Thoracic aorta (tissue), 2 donors: ENCODE measurements around the gene ACSF2. TPM values are rescaled to one million over a fixed set of nuclear protein-coding genes. Genes with fewer than 3 reads are reported as not detected.

Source experiments
- ATAC-seq: fragments of 150-250 bp; one replicate; pipeline ENCODE4 v1.8.0; 2017; ENCODE audit warnings: low read depth; ENCODE audit not compliant: insufficient number of reproducible peaks, low FRiP score
- DNase-seq: peaks from one replicate; pipeline ENCODE4 v3.0.0-alpha.2; 2020; ENCODE audit warnings: low spot score
- H3K27ac ChIP-seq, 2 donors: fragments of 200-600 bp; sonication (generic); 1 replicate in 1 of 2; 2 replicates in 1 of 2; pipeline ENCODE4 v1.5.1; 2016; ENCODE audit warnings: mild to moderate bottlenecking in 2 of 2, moderate library complexity in 2 of 2
- H3K27me3 ChIP-seq: fragments of 200-600 bp; sonication (generic); replicated peaks from 2 replicates; pipeline ENCODE4 v1.6.0; 2016; ENCODE audit warnings: mild to moderate bottlenecking; ENCODE audit not compliant: insufficient read depth
- H3K36me3 ChIP-seq: fragments of 200-600 bp; sonication (generic); one replicate; pipeline ENCODE4 v1.5.1; 2016
- H3K4me1 ChIP-seq, 2 donors: fragments of 200-600 bp; sonication (generic); 1 replicate in 1 of 2; 2 replicates in 1 of 2; pipeline versions ENCODE4 v1.5.1 to v1.6.0; 2016; ENCODE audit warnings: low read depth in 2 of 2, mild to moderate bottlenecking in 1 of 2; ENCODE audit not compliant: control insufficient read depth in 1 of 2
- H3K4me3 ChIP-seq: fragments of 200-600 bp; sonication (generic); 2 replicates; pipeline ENCODE4 v1.5.1; 2016; ENCODE audit warnings: mild to moderate bottlenecking
- H3K9me3 ChIP-seq: fragments of 200-600 bp; sonication (generic); 2 replicates; pipeline ENCODE4 v1.5.1; 2016
- total RNA-seq, 2 donors: library from RNA; depleted of rRNA; stranded (reverse); fragments of >200 nt; gene quantifications; one replicate each; pipeline versions ENCODE4 v1.1.0 to v1.2.3, GENCODE V29; 2016
- TF ChIP-seq, protein P1 (sequence below): fragments of 200-600 bp; sonication (generic); IDR thresholded peaks from one replicate; pipeline ENCODE4 v1.5.1; 2019; ENCODE audit warnings: antibody characterized with exemption

The ACSF2 gene
- total RNA-seq, 2 donors from 2014 or later, result 11.1 to 41.6 TPM

DNA sequence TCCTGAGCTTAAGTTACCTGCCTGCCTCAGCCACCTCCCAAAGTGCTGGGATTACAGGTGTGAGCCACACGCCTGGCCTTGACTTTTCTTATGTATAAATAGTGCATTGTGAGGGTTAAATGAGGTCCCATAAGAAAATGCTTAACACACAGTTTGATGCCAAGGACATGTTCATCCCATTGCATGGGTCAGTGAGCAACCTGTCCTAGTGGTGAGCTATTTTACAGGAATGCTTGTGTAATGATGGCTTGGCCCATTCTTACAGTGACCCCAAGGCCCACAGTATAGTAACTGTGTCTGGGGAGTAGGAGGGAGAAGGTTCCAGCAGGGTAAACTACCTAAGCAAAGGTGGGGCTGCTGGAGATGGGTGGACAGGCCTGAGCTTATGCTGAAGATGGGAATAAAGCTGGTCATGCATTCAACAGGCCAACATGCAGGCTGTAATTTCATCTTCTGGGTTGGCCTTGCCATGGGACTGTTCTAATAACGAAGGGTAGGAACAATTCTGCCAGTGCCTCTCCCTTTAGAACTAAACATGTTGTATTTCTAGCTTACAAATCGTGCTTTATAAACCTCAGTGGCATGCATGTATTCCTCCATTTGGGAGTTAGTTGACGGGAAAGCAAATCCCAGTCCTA is 6.2 kb downstream of the ACSF2 start:
- H3K36me3 ChIP-seq, result no peaks in the 10 kb centered on the region
- TF ChIP-seq, protein P1, sequence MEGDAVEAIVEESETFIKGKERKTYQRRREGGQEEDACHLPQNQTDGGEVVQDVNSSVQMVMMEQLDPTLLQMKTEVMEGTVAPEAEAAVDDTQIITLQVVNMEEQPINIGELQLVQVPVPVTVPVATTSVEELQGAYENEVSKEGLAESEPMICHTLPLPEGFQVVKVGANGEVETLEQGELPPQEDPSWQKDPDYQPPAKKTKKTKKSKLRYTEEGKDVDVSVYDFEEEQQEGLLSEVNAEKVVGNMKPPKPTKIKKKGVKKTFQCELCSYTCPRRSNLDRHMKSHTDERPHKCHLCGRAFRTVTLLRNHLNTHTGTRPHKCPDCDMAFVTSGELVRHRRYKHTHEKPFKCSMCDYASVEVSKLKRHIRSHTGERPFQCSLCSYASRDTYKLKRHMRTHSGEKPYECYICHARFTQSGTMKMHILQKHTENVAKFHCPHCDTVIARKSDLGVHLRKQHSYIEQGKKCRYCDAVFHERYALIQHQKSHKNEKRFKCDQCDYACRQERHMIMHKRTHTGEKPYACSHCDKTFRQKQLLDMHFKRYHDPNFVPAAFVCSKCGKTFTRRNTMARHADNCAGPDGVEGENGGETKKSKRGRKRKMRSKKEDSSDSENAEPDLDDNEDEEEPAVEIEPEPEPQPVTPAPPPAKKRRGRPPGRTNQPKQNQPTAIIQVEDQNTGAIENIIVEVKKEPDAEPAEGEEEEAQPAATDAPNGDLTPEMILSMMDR, result no peak
- DNase-seq (no peak), ATAC-seq (no peak)
- no peak overlapping the region for H3K27ac ChIP-seq
- peaks cover 4 to 9% of the 10 kb centered on the region in 2 donors for H3K4me1 ChIP-seq
- no peaks in the 10 kb centered on the region for H3K9me3 ChIP-seq
- H3K27me3 ChIP-seq, result no peaks in the 10 kb centered on the region
- H3K4me3 ChIP-seq, result no peak overlapping the region

DNA sequence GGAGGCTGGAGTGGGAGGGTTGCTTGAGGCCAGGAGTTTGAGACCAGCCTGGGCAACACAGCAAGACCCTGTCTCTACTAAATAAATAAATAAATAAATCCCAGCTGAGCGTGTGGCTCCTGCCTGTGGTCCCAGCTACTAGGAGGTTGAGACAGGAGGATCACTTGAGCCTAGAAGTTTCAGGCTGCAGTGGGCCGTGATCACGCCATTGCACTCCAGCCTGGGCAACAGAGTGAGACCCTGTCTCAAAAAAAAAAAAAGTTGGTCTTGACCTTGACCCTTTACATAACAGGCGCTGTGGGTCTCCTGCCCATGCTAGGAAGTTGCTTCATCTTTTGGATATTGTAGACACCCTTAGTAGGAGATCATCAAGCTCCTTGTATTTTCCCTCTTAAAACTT is 11.4 kb downstream of the ACSF2 start:
- ATAC-seq, result no peak
- Histone ChIP-seq H3K9me3 (no peaks in the 10 kb centered on the region), H3K4me3 (no peak overlapping the region), H3K4me1 (no peaks in the 10 kb centered on the region), H3K27me3 (no peaks in the 10 kb centered on the region), H3K36me3 (no peaks in the 10 kb centered on the region), H3K27ac (no peak overlapping the region)
- no peak for DNase-seq
- TF ChIP-seq, protein P1, result no peak

DNA sequence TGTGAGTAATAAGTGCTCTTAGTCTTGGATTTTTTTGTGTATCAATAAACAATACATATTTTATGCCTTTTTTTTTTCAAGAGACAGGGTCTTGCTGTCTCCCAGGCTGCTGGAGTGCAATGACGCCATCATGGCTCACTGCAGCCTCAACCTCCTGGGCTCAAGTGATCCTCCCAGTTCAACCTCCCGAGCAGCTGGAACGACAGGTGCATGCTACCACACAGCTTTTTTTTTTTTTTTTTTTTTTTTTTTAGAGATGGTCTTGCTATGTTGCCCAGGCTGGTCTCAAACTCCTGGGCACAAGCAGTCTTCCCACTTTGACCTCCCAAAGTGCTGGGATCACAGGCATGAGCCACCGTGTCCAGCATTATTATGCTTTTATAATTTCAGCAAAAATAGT is 13.0 kb downstream of the ACSF2 start:
- H3K27ac ChIP-seq, result no peak overlapping the region
- no peaks in the 10 kb centered on the region for H3K27me3 ChIP-seq
- no peaks in the 10 kb centered on the region for H3K36me3 ChIP-seq
- no peaks in the 10 kb centered on the region for H3K9me3 ChIP-seq
- H3K4me3 ChIP-seq, result no peak overlapping the region
- ATAC-seq (no peak), DNase-seq (no peak)
- TF ChIP-seq, protein P1, result no peak
- H3K4me1 ChIP-seq, result peaks cover 0 to 7% of the 10 kb centered on the region in 2 donors

DNA sequence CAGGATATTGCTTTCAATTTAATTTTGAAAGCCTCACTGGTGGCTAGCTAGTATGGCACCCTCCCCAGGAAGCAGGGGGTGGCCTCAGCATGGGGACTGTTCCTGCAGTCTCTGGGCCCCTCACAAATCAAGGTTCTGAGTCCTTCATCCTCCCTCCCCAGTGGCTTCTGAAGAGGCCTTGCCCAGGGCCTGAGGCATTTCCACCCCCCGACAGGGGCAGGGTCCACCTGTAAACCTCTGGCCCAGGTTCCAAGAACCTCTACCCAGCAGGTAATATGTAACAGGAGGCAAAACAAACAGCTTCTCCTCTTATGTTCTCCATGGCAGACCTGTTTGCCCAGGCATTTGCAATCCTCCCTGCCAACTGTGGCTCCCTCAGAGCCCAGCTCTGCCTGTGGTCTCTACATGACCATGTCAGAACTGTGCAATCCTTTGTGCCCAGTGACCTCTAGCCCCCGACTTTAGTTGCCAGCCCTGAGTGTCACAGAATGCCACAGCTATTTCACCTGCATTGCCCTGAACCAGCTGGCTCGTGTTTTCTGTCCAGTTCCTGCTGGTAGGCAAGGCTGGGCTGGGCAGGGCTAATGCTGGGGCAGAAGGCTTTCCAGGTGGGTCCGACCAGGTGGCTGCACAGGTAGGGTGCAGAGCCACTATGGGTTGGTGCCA is 14.3 kb downstream of the ACSF2 start:
- ATAC-seq, result no peak
- Histone ChIP-seq H3K36me3 (no peaks in the 10 kb centered on the region), H3K4me3 (no peak overlapping the region), H3K9me3 (no peaks in the 10 kb centered on the region), H3K4me1 (peaks cover 0 to 7% of the 10 kb centered on the region in 2 donors), H3K27ac (no peak overlapping the region), H3K27me3 (no peaks in the 10 kb centered on the region)
- TF ChIP-seq, protein P1, result no peak
- no peak for DNase-seq

DNA sequence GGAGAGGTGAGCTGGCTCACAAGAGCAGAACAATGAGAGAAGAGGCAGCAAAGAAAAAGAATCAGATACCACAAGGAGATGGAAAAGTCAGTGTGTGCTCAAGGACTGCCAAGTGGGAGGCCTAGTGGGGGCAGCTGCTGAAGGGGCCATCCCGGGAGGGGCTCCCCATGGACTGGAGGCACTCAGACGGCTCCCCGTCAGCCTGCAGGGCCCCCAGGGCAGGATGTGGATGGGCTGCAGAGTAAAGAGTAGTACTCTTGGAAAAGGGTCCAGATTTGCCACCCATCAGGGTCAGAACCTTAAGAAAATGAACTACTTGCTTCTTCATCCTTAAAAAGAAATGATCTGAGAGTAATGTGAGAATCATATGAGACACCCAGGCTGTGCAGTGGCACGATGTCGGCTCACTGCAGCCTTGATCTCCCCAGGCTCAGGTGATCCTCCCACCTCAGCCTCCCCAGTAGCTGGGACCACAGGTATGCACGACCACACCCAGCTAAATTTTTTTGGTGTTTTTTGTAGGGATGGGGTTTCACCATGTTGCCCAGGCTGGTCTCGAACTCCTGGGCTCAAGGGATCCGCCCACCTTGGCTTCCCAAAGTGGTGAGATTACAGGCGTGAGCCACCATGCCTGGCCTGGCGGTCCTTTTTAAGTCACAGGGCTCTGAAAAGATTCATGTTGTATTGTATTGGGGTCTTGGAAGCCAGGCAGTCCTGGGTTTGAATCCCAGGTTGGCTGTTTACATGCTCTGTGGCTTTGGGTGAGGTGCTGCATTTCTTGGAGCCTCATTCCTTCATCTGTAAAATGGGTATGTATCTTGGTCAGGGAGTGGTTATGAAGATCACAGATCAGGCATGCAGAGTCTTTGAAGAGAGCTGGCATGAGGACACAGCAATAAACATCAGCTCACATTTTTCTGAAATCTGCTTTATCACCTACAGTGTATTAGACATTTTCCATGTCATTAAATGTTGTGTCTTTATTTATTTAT is 15.1 kb downstream of the ACSF2 start:
- H3K27ac ChIP-seq, result no peak overlapping the region
- ATAC-seq (no peak), DNase-seq (no peak)
- H3K36me3 ChIP-seq, result no peaks in the 10 kb centered on the region
- H3K4me3 ChIP-seq, result no peak overlapping the region
- H3K9me3 ChIP-seq, result no peaks in the 10 kb centered on the region
- no peaks in the 10 kb centered on the region for H3K27me3 ChIP-seq
- TF ChIP-seq, protein P1, result no peak
- peaks cover 0 to 7% of the 10 kb centered on the region in 2 donors for H3K4me1 ChIP-seq
